IMR-90 (cell line): ENCODE results near the gene RRP1B. TPM values are rescaled to one million over a fixed set of nuclear protein-coding genes. Genes with fewer than 3 reads are reported as not detected.

Experiments
- ATAC-seq: fragments of 200-7000 bp; cut with Tn5 transposase; 2 replicates; pipeline ENCODE4 v1.9.1; 2020; ENCODE audit warnings: low read depth, mild to moderate bottlenecking, moderate library complexity
- BruUV-seq: library from RNA; stranded (reverse); fragments of 400-500 nt; replicated peaks from 2 replicates; lab custom pipeline; 2021; lab: Mats Ljungman, UMichigan
- CTCF ChIA-PET: fragments of 300-600 bp; formaldehyde crosslinking; extraction: SDS; loops from one replicate; lab custom pipeline; 2021; ENCODE audit warnings: antibody characterized with exemption; lab: Yijun Ruan, JAX
- POLR2A ChIA-PET: fragments of 300-600 bp; sonication (Branson Sonifier 250); formaldehyde crosslinking; loops from one replicate; lab custom pipeline; 2022; ENCODE audit warnings: antibody characterized with exemption; ENCODE audit not compliant: unreplicated experiment; lab: Charles Lee
- DNase-seq: peaks from one replicate; pipeline ENCODE4 v3.0.0; 2013
- H2AFZ ChIP-seq: replicated peaks from 2 replicates; pipeline ENCODE3; 2013; ENCODE audit warnings: low read length, mild to moderate bottlenecking; ENCODE audit not compliant: poor library complexity
- H2AK5ac ChIP-seq: 2 replicates; pipeline ENCODE4 v1.6.1; 2013; ENCODE audit warnings: low read depth, low read length, inconsistent platforms
- H2AK9ac ChIP-seq: replicated peaks from 2 replicates; pipeline ENCODE3; 2013; ENCODE audit warnings: mild to moderate bottlenecking, low read depth, low read length, moderate library complexity; ENCODE audit not compliant: poor library complexity
- H2BK120ac ChIP-seq: 2 replicates; pipeline ENCODE4 v1.6.1; 2013; ENCODE audit warnings: low read depth, low read length, inconsistent platforms
- H2BK15ac ChIP-seq: 3 replicates; pipeline ENCODE4 v1.6.1; 2013; ENCODE audit warnings: low read depth, low read length, inconsistent platforms
- H2BK20ac ChIP-seq: 2 replicates; pipeline ENCODE4 v1.6.1; 2013; ENCODE audit warnings: low read depth, mild to moderate bottlenecking, inconsistent platforms, low read length, moderate library complexity
- H2BK5ac ChIP-seq: 2 replicates; pipeline ENCODE4 v1.6.1; 2013; ENCODE audit warnings: mild to moderate bottlenecking, low read depth, low read length, inconsistent platforms; ENCODE audit not compliant: poor library complexity, severe bottlenecking
- H3K14ac ChIP-seq: replicated peaks from 2 replicates; pipeline ENCODE4 v1.6.1; 2013; ENCODE audit warnings: low read depth, low read length, inconsistent platforms
- H3K18ac ChIP-seq: 2 replicates; pipeline ENCODE4 v1.6.1; 2013; ENCODE audit warnings: low read depth, low read length, control low read depth
- H3K23ac ChIP-seq: 2 replicates; pipeline ENCODE4 v1.6.1; 2013; ENCODE audit warnings: low read depth, low read length, inconsistent platforms
- H3K27ac ChIP-seq: 2 replicates; pipeline ENCODE4 v1.5.1; 2013; ENCODE audit warnings: mild to moderate bottlenecking, control low read depth, low read length; ENCODE audit not compliant: insufficient read depth
- H3K27me3 ChIP-seq: 2 replicates; pipeline ENCODE4 v1.6.1; 2013; ENCODE audit warnings: low read length; ENCODE audit not compliant: control insufficient read depth, insufficient read depth
- H3K36me3 ChIP-seq: 2 replicates; pipeline ENCODE4 v1.6.1; 2013; ENCODE audit warnings: low read length, mixed read lengths; ENCODE audit not compliant: control insufficient read depth, insufficient read depth
- H3K4ac ChIP-seq: 2 replicates; pipeline ENCODE4 v1.6.1; 2013; ENCODE audit warnings: low read depth, low read length, inconsistent platforms
- H3K4me1 ChIP-seq: 2 replicates; pipeline ENCODE4 v1.6.1; 2013; ENCODE audit warnings: low read length, mixed read lengths; ENCODE audit not compliant: control insufficient read depth, insufficient read depth
- H3K4me2 ChIP-seq: 2 replicates; pipeline ENCODE4 v1.6.1; 2013; ENCODE audit warnings: low read depth, mild to moderate bottlenecking, control low read depth, low read length, moderate library complexity
- H3K4me3 ChIP-seq: 2 replicates; pipeline ENCODE4 v1.5.1; 2013; ENCODE audit warnings: low read depth, mild to moderate bottlenecking, control low read depth, low read length, moderate library complexity; ENCODE audit not compliant: insufficient read depth
- H3K56ac ChIP-seq: 2 replicates; pipeline ENCODE4 v1.6.1; 2013; ENCODE audit warnings: low read length, inconsistent platforms; ENCODE audit not compliant: insufficient read depth; ENCODE audit errors: extremely low read depth
- H3K79me1 ChIP-seq, 2 experiments: 2 replicates each; pipeline ENCODE4 v1.6.1; 2013; ENCODE audit warnings: low read length in 2 of 2, inconsistent platforms in 1 of 2, low read depth in 1 of 2
- H3K9ac ChIP-seq: 2 replicates; pipeline ENCODE4 v1.6.1; 2013; ENCODE audit warnings: low read depth, low read length, control low read depth
- H3K9me1 ChIP-seq: 2 replicates; pipeline ENCODE4 v1.6.1; 2013; ENCODE audit warnings: low read length, inconsistent platforms; ENCODE audit not compliant: insufficient read depth
- H3K9me3 ChIP-seq: 2 replicates; pipeline ENCODE4 v1.6.1; 2013; ENCODE audit warnings: low read length; ENCODE audit not compliant: control insufficient read depth, insufficient read depth
- H4K20me1 ChIP-seq: 2 replicates; pipeline ENCODE4 v1.6.1; 2013; ENCODE audit warnings: low read length, inconsistent platforms; ENCODE audit not compliant: insufficient read depth
- H4K5ac ChIP-seq: 2 replicates; pipeline ENCODE4 v1.6.1; 2013; ENCODE audit warnings: mild to moderate bottlenecking, low read depth, low read length, control low read depth
- H4K8ac ChIP-seq, 2 experiments: 2 replicates each; pipeline ENCODE4 v1.6.1; 2013; ENCODE audit warnings: low read depth in 2 of 2, low read length in 2 of 2, control low read depth in 1 of 2, inconsistent platforms in 1 of 2
- H4K91ac ChIP-seq: 2 replicates; pipeline ENCODE4 v1.6.1; 2013; ENCODE audit warnings: low read depth, low read length, inconsistent platforms; ENCODE audit not compliant: insufficient read depth
- BHLHE40 ChIP-seq: fragments of 150-350 bp; IDR thresholded peaks from 2 replicates; pipeline ENCODE4 v1.6.1; 2016; ENCODE audit warnings: mild to moderate bottlenecking, low read depth, low read length
- WGBS, 2 experiments: methylation state at CpG; one replicate each; pipeline versions ENCODE4 v1.1.5 to v1.1.7; 2013; ENCODE audit warnings: missing lambda C conversion rate in 2 of 2; ENCODE audit not compliant: insufficient read length in 1 of 2; ENCODE audit errors: extremely low coverage in 2 of 2; 5-methylcytosine and 5-hydroxymethylcytosine counted together
- dilution Hi-C: fragments of 300-500 bp; cut with HindIII; formaldehyde crosslinking; loops from one replicate; pipeline ENCODE4 v1.14.3; 2018; ENCODE audit warnings: low sequenced_read_pairs; ENCODE audit not compliant: unreplicated experiment
- in situ Hi-C: fragments of 300-500 bp; cut with MboI; formaldehyde crosslinking; loops from 3 replicates; pipeline ENCODE4 v1.14.3; 2019; ENCODE audit warnings: low sequenced_read_pairs, inconsistent platforms, mixed read lengths
- intact Hi-C: fragments of 100-400 bp; cut with micrococcal nuclease; formaldehyde crosslinking; loops from 2 replicates; pipeline ENCODE4 v1.10.0; 2022
- polyA plus RNA-seq, 3 experiments: library from polyadenylated mRNA; depleted of rRNA; stranded (reverse); fragments of >200 nt; gene quantifications; 2 replicates each; pipeline ENCODE4 v1.2.3, GENCODE V29; 2012; ENCODE audit warnings: low replicate concordance in 1 of 3
- total RNA-seq: library from RNA; depleted of rRNA; stranded (reverse); fragments of >200 nt; gene quantifications from 2 replicates; pipeline ENCODE4 v1.2.3, GENCODE V29; 2012
- TF ChIP-seq, protein P1 (sequence below): fragments of 150-350 bp; IDR thresholded peaks from 2 replicates; pipeline ENCODE4 v1.6.1; 2016; ENCODE audit warnings: low read depth, mild to moderate bottlenecking, low read length, moderate library complexity, borderline replicate concordance
- TF ChIP-seq, protein P2 (sequence below): fragments of 150-350 bp; IDR thresholded peaks from 2 replicates; pipeline ENCODE4 v1.6.1; 2017; ENCODE audit warnings: mild to moderate bottlenecking, antibody characterized with exemption, low read length, low read depth

The RRP1B gene
- total and polyA plus RNA-seq, 2 of the 4 experiments (the other 2 are of a cell fraction) = 11.1 to 16.1 TPM

DNA sequence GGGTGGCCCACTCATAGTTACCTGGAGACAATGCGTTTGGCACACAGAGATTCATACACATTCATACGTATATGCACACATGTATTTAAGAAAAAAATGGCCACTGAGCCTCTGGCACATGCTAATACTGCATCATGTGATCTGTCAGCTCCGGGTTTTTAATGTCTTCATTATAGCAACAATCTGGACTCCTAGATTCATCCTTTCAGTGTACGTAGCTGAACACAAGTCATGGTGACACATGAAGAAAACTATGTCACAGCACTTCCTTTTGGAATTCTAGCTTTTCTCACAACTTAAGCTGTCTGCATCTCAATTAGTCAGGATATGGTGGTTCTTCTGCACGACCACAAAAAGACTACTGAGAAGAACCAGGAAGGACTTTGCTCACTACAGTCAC lies 24.7 kb upstream of the RRP1B start:
- dilution Hi-C loops = no loop called here
- H4K20me1 ChIP-seq = no peaks in the 10 kb centered on the region
- H4K8ac ChIP-seq = no peak overlapping the region
- no peak overlapping the region for H2AK9ac ChIP-seq
- no peak overlapping the region for H3K9ac ChIP-seq
- WGBS, 2 experiments = no CpG with 5 or more reads among the region's 5 CpGs
- no peak overlapping the region for H2BK120ac ChIP-seq
- H3K18ac ChIP-seq = no peak overlapping the region; the same call in 1 of the 2 replicates
- no peak for ATAC-seq
- H3K4me1 ChIP-seq = peaks cover 8% of the 10 kb centered on the region
- H3K4me3 ChIP-seq = no peak overlapping the region
- H4K91ac ChIP-seq = no peak overlapping the region
- H3K23ac ChIP-seq = no peak overlapping the region
- H3K4me2 ChIP-seq = peak overlapping the region; percentile 10; the same call in 1 of the 2 replicates
- peaks cover 6% of the 10 kb centered on the region for H3K9me1 ChIP-seq
- no peaks in the 10 kb centered on the region for H3K27me3 ChIP-seq
- H2BK15ac ChIP-seq = no peak overlapping the region
- CTCF ChIA-PET = interaction anchor here (0.5 to 1.3 kb wide), 4 partner anchors 11 to 636 kb away, joined by 3 to 4 read pairs (median 4); no protein-coding TSS in a partner anchor
- H3K14ac ChIP-seq = no peak overlapping the region
- H2BK20ac ChIP-seq = no peak overlapping the region
- POLR2A ChIA-PET = no interaction called here
- no peak overlapping the region for H2BK5ac ChIP-seq
- no TSS peak for BruUV-seq
- H4K5ac ChIP-seq = peak overlapping the region; percentile 44; the same call in 1 of the 2 replicates
- no peak overlapping the region for H2AK5ac ChIP-seq
- in situ Hi-C loops = no loop called here
- no peak overlapping the region for H3K27ac ChIP-seq
- no peaks in the 10 kb centered on the region for H3K79me1 ChIP-seq
- no peak overlapping the region for H3K56ac ChIP-seq
- no peaks in the 10 kb centered on the region for H3K36me3 ChIP-seq
- intact Hi-C loops = no loop called here
- no peaks in the 10 kb centered on the region for H3K9me3 ChIP-seq
- DNase-seq = peak; percentile 25
- TF ChIP-seq BHLHE40 = peak; percentile 13; the same call in 1 of the 2 replicates
- TF ChIP-seq, protein P1, sequence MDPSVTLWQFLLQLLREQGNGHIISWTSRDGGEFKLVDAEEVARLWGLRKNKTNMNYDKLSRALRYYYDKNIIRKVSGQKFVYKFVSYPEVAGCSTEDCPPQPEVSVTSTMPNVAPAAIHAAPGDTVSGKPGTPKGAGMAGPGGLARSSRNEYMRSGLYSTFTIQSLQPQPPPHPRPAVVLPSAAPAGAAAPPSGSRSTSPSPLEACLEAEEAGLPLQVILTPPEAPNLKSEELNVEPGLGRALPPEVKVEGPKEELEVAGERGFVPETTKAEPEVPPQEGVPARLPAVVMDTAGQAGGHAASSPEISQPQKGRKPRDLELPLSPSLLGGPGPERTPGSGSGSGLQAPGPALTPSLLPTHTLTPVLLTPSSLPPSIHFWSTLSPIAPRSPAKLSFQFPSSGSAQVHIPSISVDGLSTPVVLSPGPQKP = no peak
- TF ChIP-seq, protein P2, sequence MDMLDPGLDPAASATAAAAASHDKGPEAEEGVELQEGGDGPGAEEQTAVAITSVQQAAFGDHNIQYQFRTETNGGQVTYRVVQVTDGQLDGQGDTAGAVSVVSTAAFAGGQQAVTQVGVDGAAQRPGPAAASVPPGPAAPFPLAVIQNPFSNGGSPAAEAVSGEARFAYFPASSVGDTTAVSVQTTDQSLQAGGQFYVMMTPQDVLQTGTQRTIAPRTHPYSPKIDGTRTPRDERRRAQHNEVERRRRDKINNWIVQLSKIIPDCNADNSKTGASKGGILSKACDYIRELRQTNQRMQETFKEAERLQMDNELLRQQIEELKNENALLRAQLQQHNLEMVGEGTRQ = peak; percentile 75
- H3K4ac ChIP-seq = no peak overlapping the region
- H2AFZ ChIP-seq = no peak overlapping the region
